ENCODE measurements around the gene RASA3. TPM values are rescaled to one million over a fixed set of nuclear protein-coding genes. Genes with fewer than 3 reads are reported as not detected.

The RASA3 gene
- polyA plus RNA-seq, 1 experiment, result 31.4 TPM

GRCh38 chr13:114130837-114131582 is 1.4 kb downstream of the RASA3 start:
- POLR2A ChIA-PET, result interaction anchor here (0.5 to 1.0 kb wide), 3 partner anchors 20 to 65 kb away, joined by 3 to 5 read pairs (median 4); no protein-coding TSS in a partner anchor

GRCh38 chr13:114130131-114130836 is 2.1 kb downstream of the RASA3 start:
- Histone ChIP-seq H3K36me3 (ENCODE audit: control insufficient read depth, insufficient read depth, low read length) (no peaks in the 10 kb centered on the region; the same call in 1 of the 2 replicates), H3K27me3 (ENCODE audit: control insufficient read depth, insufficient read depth, low read length) (no peaks in the 10 kb centered on the region), H3K4me3 (ENCODE audit: low read depth, low read length) (peak overlapping the region; percentile 98)
- no peak for DNase-seq (ENCODE audit: low read depth)
- CTCF ChIA-PET, result interaction anchor here (0.7 to 1.4 kb wide), 3 partner anchors 18 to 176 kb away, joined by 3 to 4 read pairs (median 3); no protein-coding TSS in a partner anchor
- no peak for TF ChIP-seq CTCF (IDR thresholded peaks at IDR 0.05; ENCODE audit: insufficient read depth, low read depth, low read length)
- POLR2A ChIA-PET, result interaction anchor here (0.5 to 1.0 kb wide), 3 partner anchors 19 to 65 kb away, joined by 3 to 5 read pairs (median 4); no protein-coding TSS in a partner anchor

More at GRCh38 chr13:114130837-114131582, 1.4 kb downstream of the RASA3 start:
- DNase-seq (ENCODE audit: low read depth), result peak; percentile 58
- H3K27me3 ChIP-seq (ENCODE audit: control insufficient read depth, insufficient read depth, low read length), result no peaks in the 10 kb centered on the region
- peak overlapping the region; percentile 98 for H3K4me3 ChIP-seq (ENCODE audit: low read depth, low read length)
- TF ChIP-seq CTCF (IDR thresholded peaks at IDR 0.05; ENCODE audit: insufficient read depth, low read depth, low read length), result no peak
- H3K36me3 ChIP-seq (ENCODE audit: control insufficient read depth, insufficient read depth, low read length), result no peaks in the 10 kb centered on the region; the same call in 1 of the 2 replicates
- CTCF ChIA-PET, result interaction anchor here (0.7 to 1.4 kb wide), 5 partner anchors 8 to 177 kb away, joined by 3 to 4 read pairs (median 3); no protein-coding TSS in a partner anchor

- no peaks in the 10 kb centered on the region for H3K27me3 ChIP-seq (ENCODE audit: control insufficient read depth, insufficient read depth, low read length)
- ChIA-PET CTCF (no interaction called here), POLR2A (no interaction called here)
- no peak for DNase-seq (ENCODE audit: low read depth)
- no peaks in the 10 kb centered on the region; the same call in 1 of the 2 replicates for H3K36me3 ChIP-seq (ENCODE audit: control insufficient read depth, insufficient read depth, low read length)
- no peak for TF ChIP-seq CTCF (IDR thresholded peaks at IDR 0.05; ENCODE audit: insufficient read depth, low read depth, low read length)
- H3K4me3 ChIP-seq (ENCODE audit: low read depth, low read length), result peak overlapping the region; percentile 98
Measured at GRCh38 chr13:114129649-114130062, 2.8 kb downstream of the RASA3 start.

- CTCF ChIA-PET, result no interaction called here
- H3K4me3 ChIP-seq (ENCODE audit: low read depth, low read length), result no peak overlapping the region
- no peaks in the 10 kb centered on the region; the same call in 1 of the 2 replicates for H3K36me3 ChIP-seq (ENCODE audit: control insufficient read depth, insufficient read depth, low read length)
Measured at GRCh38 chr13:114128624-114129522, 3.5 kb downstream of the RASA3 start.

More at GRCh38 chr13:114128624-114129522, 3.5 kb downstream of the RASA3 start:
- no peak for TF ChIP-seq CTCF (IDR thresholded peaks at IDR 0.05; ENCODE audit: insufficient read depth, low read depth, low read length)
- no peaks in the 10 kb centered on the region for H3K27me3 ChIP-seq (ENCODE audit: control insufficient read depth, insufficient read depth, low read length)
- DNase-seq (ENCODE audit: low read depth), result peak; percentile 29
- POLR2A ChIA-PET, result no interaction called here

Measured in BJ (cell line).